OCI-LY3 (cell line): ENCODE results near the gene GPBAR1.

ENCODE experiments used
- CTCF ChIP-seq: fragments of 200-600, 300-600 bp; sonication (generic); IDR thresholded peaks from 2 replicates; pipeline ENCODE4 v1.5.1; 2014; ENCODE audit warnings: antibody characterized with exemption, low read length, low read depth
- EZH2phosphoT487 ChIP-seq: fragments of 200-600 bp; shearing (Covaris generic); IDR thresholded peaks from 2 replicates; pipeline ENCODE4 v1.6.1; 2018; ENCODE audit warnings: antibody characterized with exemption, mixed run types, low read depth

- TF ChIP-seq CTCF (no peak), EZH2phosphoT487 (no peak)
Observed at GRCh38 chr2:218262631-218263586, 2.1 kb downstream of the GPBAR1 start.
